Measurements from ENCODE around the gene SNRPN. TPM values are rescaled to one million over a fixed set of nuclear protein-coding genes. Genes with fewer than 3 reads are reported as not detected.

Gene SNRPN
- polyA plus RNA-seq, 1 donor (not counting 4 experiments of a cell fraction or from before 2014, with no cell fraction given) = 93.0 TPM

DNA sequence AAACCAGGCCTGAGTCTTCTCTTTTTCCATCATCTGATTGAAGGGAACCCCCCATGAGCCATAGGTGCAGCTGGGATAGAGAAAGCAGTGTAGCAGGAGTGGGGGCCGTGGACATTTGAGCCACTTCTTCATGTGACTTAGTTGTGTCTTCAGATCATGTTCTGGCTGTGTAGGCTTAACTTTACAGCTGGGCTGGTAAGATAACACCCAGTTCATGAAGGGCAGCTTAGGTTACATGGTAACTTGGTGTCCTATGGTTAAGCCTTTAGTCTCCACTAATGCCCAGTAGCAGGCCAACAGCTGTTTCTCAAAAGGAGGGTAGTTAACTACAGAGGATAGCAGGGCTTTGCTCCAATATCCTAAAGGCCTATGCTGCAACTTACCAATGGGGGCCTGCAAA lies 11.4 kb upstream of the SNRPN start:
- DNase-seq (ENCODE audit: low read depth, low spot score) (no peak), FAIRE-seq (no peak)
- H3K9me3 ChIP-seq (ENCODE audit: control insufficient read depth, low read depth, low read length) = no peaks in the 10 kb centered on the region
- no peak overlapping the region for H2AFZ ChIP-seq (ENCODE audit: control insufficient read depth, low read length)
- H4K20me1 ChIP-seq (ENCODE audit: control insufficient read depth, extremely low read depth, insufficient read depth, low read length) = no peaks in the 10 kb centered on the region
- TF ChIP-seq, protein P1, sequence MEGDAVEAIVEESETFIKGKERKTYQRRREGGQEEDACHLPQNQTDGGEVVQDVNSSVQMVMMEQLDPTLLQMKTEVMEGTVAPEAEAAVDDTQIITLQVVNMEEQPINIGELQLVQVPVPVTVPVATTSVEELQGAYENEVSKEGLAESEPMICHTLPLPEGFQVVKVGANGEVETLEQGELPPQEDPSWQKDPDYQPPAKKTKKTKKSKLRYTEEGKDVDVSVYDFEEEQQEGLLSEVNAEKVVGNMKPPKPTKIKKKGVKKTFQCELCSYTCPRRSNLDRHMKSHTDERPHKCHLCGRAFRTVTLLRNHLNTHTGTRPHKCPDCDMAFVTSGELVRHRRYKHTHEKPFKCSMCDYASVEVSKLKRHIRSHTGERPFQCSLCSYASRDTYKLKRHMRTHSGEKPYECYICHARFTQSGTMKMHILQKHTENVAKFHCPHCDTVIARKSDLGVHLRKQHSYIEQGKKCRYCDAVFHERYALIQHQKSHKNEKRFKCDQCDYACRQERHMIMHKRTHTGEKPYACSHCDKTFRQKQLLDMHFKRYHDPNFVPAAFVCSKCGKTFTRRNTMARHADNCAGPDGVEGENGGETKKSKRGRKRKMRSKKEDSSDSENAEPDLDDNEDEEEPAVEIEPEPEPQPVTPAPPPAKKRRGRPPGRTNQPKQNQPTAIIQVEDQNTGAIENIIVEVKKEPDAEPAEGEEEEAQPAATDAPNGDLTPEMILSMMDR (optimal IDR thresholded peaks at IDR 0.05 in 1 of 3, IDR thresholded peaks at IDR 0.05 in 1 of 3, conservative IDR thresholded peaks at IDR 0.05 in 1 of 3; ENCODE audit: extremely low read depth in 1 of 3, insufficient read depth in 2 of 3, low read length in 3 of 3) = no peak
- TF ChIP-seq EZH2 (IDR thresholded peaks at IDR 0.05; ENCODE audit: low read length) = no peak
- no peak overlapping the region for H3K4me2 ChIP-seq (ENCODE audit: control insufficient read depth, extremely low read depth, insufficient read depth, low read depth, low read length)
- H3K9ac ChIP-seq (ENCODE audit: control insufficient read depth, extremely low read depth, insufficient read depth, low read length) = no peak overlapping the region
- no peaks in the 10 kb centered on the region for H3K4me1 ChIP-seq (ENCODE audit: control insufficient read depth, extremely low read depth, insufficient read depth, low read length)
- dilution Hi-C loops (cut with MboI; ENCODE audit: extremely low pct_ligation_motif_present, low sequenced_read_pairs) = no loop called here
- H3K4me3 ChIP-seq (ENCODE audit: control insufficient read depth in 2 of 3, extremely low read depth in 1 of 3, insufficient read depth in 2 of 3, low read depth in 1 of 3, low read length in 3 of 3) = no peak overlapping the region
- H3K27me3 ChIP-seq (ENCODE audit: control insufficient read depth, extremely low read depth, insufficient read depth, low read length) = no peaks in the 10 kb centered on the region
- no peaks in the 10 kb centered on the region for H3K9me1 ChIP-seq (ENCODE audit: control insufficient read depth, extremely low read depth, insufficient read depth, low read length)
- no peaks in the 10 kb centered on the region for H3K79me2 ChIP-seq (ENCODE audit: control insufficient read depth, insufficient read depth, low read length)
- no peak overlapping the region for H3K27ac ChIP-seq (ENCODE audit: control insufficient read depth, insufficient read depth, low read length)
- H3K36me3 ChIP-seq (ENCODE audit: control insufficient read depth in 2 of 2, extremely low read depth in 1 of 2, insufficient read depth in 2 of 2, low read length in 2 of 2) = no peaks in the 10 kb centered on the region

DNA sequence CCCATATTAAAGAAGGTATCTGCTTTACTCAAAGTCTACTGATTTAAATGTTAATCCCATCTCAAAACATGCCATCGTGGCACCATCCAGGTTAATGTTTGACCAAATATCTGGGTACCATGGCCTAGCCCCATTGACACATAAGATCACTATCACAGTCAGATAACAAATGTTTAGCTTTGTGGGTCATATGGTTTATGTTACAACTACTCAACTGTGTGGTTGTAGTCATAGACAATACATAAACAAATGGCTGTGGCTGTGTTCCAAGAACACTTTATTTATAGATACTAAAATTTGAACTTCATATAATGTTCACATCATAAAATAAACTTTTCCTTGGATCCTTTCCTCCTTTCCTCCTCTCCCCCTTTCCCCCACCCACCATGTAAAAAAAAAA lies 9.8 kb upstream of the SNRPN start:
- no peak overlapping the region for H2AFZ ChIP-seq (ENCODE audit: control insufficient read depth, low read length)
- H3K79me2 ChIP-seq (ENCODE audit: control insufficient read depth, insufficient read depth, low read length) = no peaks in the 10 kb centered on the region
- H4K20me1 ChIP-seq (ENCODE audit: control insufficient read depth, extremely low read depth, insufficient read depth, low read length) = no peaks in the 10 kb centered on the region
- H3K27ac ChIP-seq (ENCODE audit: control insufficient read depth, insufficient read depth, low read length) = no peak overlapping the region
- TF ChIP-seq EZH2 (IDR thresholded peaks at IDR 0.05; ENCODE audit: low read length) = no peak
- TF ChIP-seq, protein P1 (optimal IDR thresholded peaks at IDR 0.05 in 1 of 3, IDR thresholded peaks at IDR 0.05 in 1 of 3, conservative IDR thresholded peaks at IDR 0.05 in 1 of 3; ENCODE audit: extremely low read depth in 1 of 3, insufficient read depth in 2 of 3, low read length in 3 of 3) = no peak
- FAIRE-seq (no peak), DNase-seq (ENCODE audit: low read depth, low spot score) (no peak)
- H3K9ac ChIP-seq (ENCODE audit: control insufficient read depth, extremely low read depth, insufficient read depth, low read length) = no peak overlapping the region
- H3K9me1 ChIP-seq (ENCODE audit: control insufficient read depth, extremely low read depth, insufficient read depth, low read length) = no peaks in the 10 kb centered on the region
- H3K9me3 ChIP-seq (ENCODE audit: control insufficient read depth, low read depth, low read length) = no peaks in the 10 kb centered on the region
- no peaks in the 10 kb centered on the region for H3K36me3 ChIP-seq (ENCODE audit: control insufficient read depth in 2 of 2, extremely low read depth in 1 of 2, insufficient read depth in 2 of 2, low read length in 2 of 2)
- no peak overlapping the region for H3K4me2 ChIP-seq (ENCODE audit: control insufficient read depth, extremely low read depth, insufficient read depth, low read depth, low read length)
- no peaks in the 10 kb centered on the region for H3K4me1 ChIP-seq (ENCODE audit: control insufficient read depth, extremely low read depth, insufficient read depth, low read length)
- H3K4me3 ChIP-seq (ENCODE audit: control insufficient read depth in 2 of 3, extremely low read depth in 1 of 3, insufficient read depth in 2 of 3, low read depth in 1 of 3, low read length in 3 of 3) = no peak overlapping the region
- H3K27me3 ChIP-seq (ENCODE audit: control insufficient read depth, extremely low read depth, insufficient read depth, low read length) = no peaks in the 10 kb centered on the region
- dilution Hi-C loops (cut with MboI; ENCODE audit: extremely low pct_ligation_motif_present, low sequenced_read_pairs) = no loop called here
